Measurements from ENCODE around the gene UBA5. TPM values are rescaled to one million over a fixed set of nuclear protein-coding genes. Genes with fewer than 3 reads are reported as not detected.
"Not testable (repeated sequence)": the region's sequence is repeated elsewhere in the genome, so short reads cannot be mapped to it uniquely, and the experiment has no call there.

The UBA5 gene
- total RNA-seq (ENCODE audit: unreplicated experiment): 43.0 TPM
- long read RNA-seq, transcript UBA5-202 (12 exons, 3,705 nt): major isoform, 29 of 35 reads
- long read RNA-seq, partial matches to known transcripts: 2 of 35 reads
- long read RNA-seq, other reads (novel, unspliced or antisense): 4 of 35 reads

- Mint-ChIP-seq H3K9me3 (ENCODE audit: unreplicated experiment) (peaks cover 7% of the 10 kb centered on the region), H3K4me1 (ENCODE audit: low read depth, unreplicated experiment) (peaks cover 6% of the 10 kb centered on the region), H3K4me3 (ENCODE audit: unreplicated experiment) (peak within 1 kb of the TSS; percentile 96), H3K27me3 (ENCODE audit: unreplicated experiment) (no peaks in the 10 kb centered on the region), H3K36me3 (ENCODE audit: unreplicated experiment) (no peaks in the 10 kb centered on the region), H3K27ac (ENCODE audit: unreplicated experiment) (peak within 1 kb of the TSS; percentile 88)
- DNase-seq: peak; percentile 70
- no peak for TF ChIP-seq CTCF (IDR thresholded peaks at IDR 0.05; ENCODE audit: partially characterized antibody, unreplicated experiment)
Observed at GRCh38 chr3:132660052-132660810, at the start of gene UBA5. UBA5 (plus strand) TSS chr3:132660329; CDS start chr3:132660538, 209 bp downstream.

GRCh38 chr3:132615301-132615700, 44.8 kb upstream of the UBA5 start:
- not testable (repeated sequence) for H3K4me1 Mint-ChIP-seq (ENCODE audit: low read depth, unreplicated experiment); H3K36me3 Mint-ChIP-seq (ENCODE audit: unreplicated experiment); H3K4me3 Mint-ChIP-seq (ENCODE audit: unreplicated experiment); H3K27ac Mint-ChIP-seq (ENCODE audit: unreplicated experiment); H3K27me3 Mint-ChIP-seq (ENCODE audit: unreplicated experiment); DNase-seq; H3K9me3 Mint-ChIP-seq (ENCODE audit: unreplicated experiment)

DNA sequence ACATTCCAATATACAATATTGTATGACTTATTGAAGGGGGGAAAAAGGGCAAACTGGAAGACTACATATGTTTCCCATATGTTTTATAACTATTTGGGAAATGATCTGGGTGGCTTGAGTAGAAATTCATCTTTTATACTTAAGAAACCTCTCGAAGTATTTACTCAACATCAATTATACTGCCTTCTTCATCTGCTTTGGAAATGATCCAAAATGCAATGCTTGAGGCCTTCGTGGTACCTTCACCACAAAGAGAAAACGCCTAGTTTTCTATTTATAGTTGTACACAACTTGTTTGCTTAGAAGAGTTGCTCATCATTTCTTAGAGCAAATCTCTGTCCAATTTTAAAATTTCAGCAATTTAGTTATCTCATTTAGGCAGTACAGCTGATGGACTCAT, 44.2 kb upstream of the UBA5 start:
- TF ChIP-seq CTCF (IDR thresholded peaks at IDR 0.05; ENCODE audit: partially characterized antibody, unreplicated experiment): no peak
- Mint-ChIP-seq H3K36me3 (ENCODE audit: unreplicated experiment) (peaks cover 10% of the 10 kb centered on the region), H3K4me3 (ENCODE audit: unreplicated experiment) (no peak overlapping the region), H3K27me3 (ENCODE audit: unreplicated experiment) (no peaks in the 10 kb centered on the region), H3K9me3 (ENCODE audit: unreplicated experiment) (peaks cover 3% of the 10 kb centered on the region), H3K27ac (ENCODE audit: unreplicated experiment) (no peak overlapping the region), H3K4me1 (ENCODE audit: low read depth, unreplicated experiment) (no peaks in the 10 kb centered on the region)
- DNase-seq: no peak

DNA sequence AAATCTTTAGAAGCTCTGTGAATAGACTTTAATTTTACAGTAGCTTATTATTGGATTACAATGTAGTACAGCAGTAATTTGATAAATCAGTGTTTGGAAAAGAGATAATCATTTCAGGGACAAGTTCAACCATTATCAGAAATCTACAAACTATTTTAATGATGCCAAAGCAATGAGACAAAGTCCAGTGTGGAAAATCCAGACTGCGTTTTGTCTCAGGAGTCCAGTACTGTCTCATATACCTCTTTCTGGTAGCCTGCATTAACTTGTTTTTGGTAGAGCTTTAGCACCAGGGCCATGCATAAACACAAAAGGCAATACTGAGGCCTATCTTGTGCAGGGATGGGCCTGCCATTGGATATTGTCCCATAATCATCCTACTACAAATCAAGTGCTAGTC, 43.3 kb upstream of the UBA5 start:
- DNase-seq: no peak
- Mint-ChIP-seq H3K27ac (ENCODE audit: unreplicated experiment) (no peak overlapping the region), H3K4me3 (ENCODE audit: unreplicated experiment) (no peak overlapping the region), H3K36me3 (ENCODE audit: unreplicated experiment) (peaks cover 10% of the 10 kb centered on the region), H3K9me3 (ENCODE audit: unreplicated experiment) (peaks cover 3% of the 10 kb centered on the region), H3K27me3 (ENCODE audit: unreplicated experiment) (no peaks in the 10 kb centered on the region), H3K4me1 (ENCODE audit: low read depth, unreplicated experiment) (no peaks in the 10 kb centered on the region)
- no peak for TF ChIP-seq CTCF (IDR thresholded peaks at IDR 0.05; ENCODE audit: partially characterized antibody, unreplicated experiment)

GRCh38 chr3:132622148-132622547, 38.0 kb upstream of the UBA5 start:
- no peaks in the 10 kb centered on the region for H3K27me3 Mint-ChIP-seq (ENCODE audit: unreplicated experiment)

More at GRCh38 chr3:132622148-132622547, 38.0 kb upstream of the UBA5 start:
- H3K4me3 Mint-ChIP-seq (ENCODE audit: unreplicated experiment): no peak overlapping the region
- peaks cover 5% of the 10 kb centered on the region for H3K36me3 Mint-ChIP-seq (ENCODE audit: unreplicated experiment)
- no peaks in the 10 kb centered on the region for H3K4me1 Mint-ChIP-seq (ENCODE audit: low read depth, unreplicated experiment)
- no peak for TF ChIP-seq CTCF (IDR thresholded peaks at IDR 0.05; ENCODE audit: partially characterized antibody, unreplicated experiment)
- peaks cover 3% of the 10 kb centered on the region for H3K9me3 Mint-ChIP-seq (ENCODE audit: unreplicated experiment)
- no peak for DNase-seq
- no peak overlapping the region for H3K27ac Mint-ChIP-seq (ENCODE audit: unreplicated experiment)
